ENCODE data around the gene FBRSL1.

GRCh38 chr12:132524405-132524804 lies 34.5 kb downstream of the FBRSL1 start:
- no peak for TF ChIP-seq POLR2A (IDR thresholded peaks at IDR 0.05; ENCODE audit: low read length)
- TF ChIP-seq GATA1 (IDR thresholded peaks at IDR 0.05; ENCODE audit: low read depth, low read length), result no peak

Measured in erythroblast (primary cell).